SH-SY5Y (cell line): ENCODE results near the gene SLC23A2.

ENCODE experiments used
- GATA2 ChIP-seq: IDR thresholded peaks from 2 replicates; pipeline ENCODE4 v1.6.1; 2011; ENCODE audit warnings: mild to moderate bottlenecking, low read depth, low read length
- GATA3 ChIP-seq: IDR thresholded peaks from 2 replicates; pipeline ENCODE4 v1.6.1; 2011; ENCODE audit warnings: low read depth, mild to moderate bottlenecking, low read length, moderate library complexity

SLC23A2 gene

GRCh38 chr20:4812216-4812615 lies 189.1 kb downstream of the SLC23A2 start:
- no peak for TF ChIP-seq GATA3
- no peak for TF ChIP-seq GATA2

- TF ChIP-seq GATA2 (no peak), GATA3 (no peak)
Measured at GRCh38 chr20:4811661-4812181, 189.6 kb downstream of the SLC23A2 start.

DNA sequence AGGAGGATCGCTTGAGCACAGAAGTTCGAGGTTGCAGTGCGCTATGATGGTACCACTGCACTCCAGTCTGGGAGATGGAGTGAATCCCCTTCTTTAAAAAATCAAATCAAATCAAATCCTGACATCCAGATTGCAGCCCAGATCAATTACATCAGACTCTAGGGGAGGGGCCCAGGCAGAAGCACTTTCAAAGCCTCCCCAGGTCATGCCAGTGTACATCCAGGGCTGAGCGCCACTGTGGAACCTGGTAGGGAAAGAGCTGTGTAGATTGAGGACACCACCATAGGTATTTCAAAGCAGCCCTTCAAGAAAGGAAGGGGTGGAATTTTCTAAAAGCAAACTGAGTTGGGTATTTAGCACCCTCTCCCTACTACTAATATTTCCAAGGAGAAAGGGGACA lies 190.1 kb downstream of the SLC23A2 start:
- TF ChIP-seq GATA3 (no peak), GATA2 (no peak)

- TF ChIP-seq GATA2 (no peak), GATA3 (no peak)
Measured at GRCh38 chr20:4810426-4811019, 190.8 kb downstream of the SLC23A2 start.

DNA sequence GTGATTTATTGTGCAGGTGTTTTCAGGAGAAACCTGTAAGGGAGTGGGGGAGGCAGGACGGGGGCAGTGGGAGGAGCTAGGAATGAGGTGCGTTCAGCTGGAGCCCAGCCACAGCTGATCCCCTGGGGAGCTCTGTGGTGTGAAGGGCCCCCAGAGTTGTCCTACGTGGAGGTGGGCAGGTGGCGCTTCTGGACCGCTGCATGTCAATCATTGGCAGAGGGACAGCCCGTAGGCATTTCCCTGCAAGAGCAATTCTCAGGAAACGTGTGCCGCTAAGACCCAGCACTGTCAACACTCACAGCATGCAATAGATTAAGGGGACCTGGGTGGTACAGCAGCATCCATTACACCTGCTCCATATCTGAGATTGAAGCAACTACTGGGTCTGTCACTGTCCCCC lies 191.6 kb downstream of the SLC23A2 start:
- TF ChIP-seq GATA3 (no peak), GATA2 (no peak)

DNA sequence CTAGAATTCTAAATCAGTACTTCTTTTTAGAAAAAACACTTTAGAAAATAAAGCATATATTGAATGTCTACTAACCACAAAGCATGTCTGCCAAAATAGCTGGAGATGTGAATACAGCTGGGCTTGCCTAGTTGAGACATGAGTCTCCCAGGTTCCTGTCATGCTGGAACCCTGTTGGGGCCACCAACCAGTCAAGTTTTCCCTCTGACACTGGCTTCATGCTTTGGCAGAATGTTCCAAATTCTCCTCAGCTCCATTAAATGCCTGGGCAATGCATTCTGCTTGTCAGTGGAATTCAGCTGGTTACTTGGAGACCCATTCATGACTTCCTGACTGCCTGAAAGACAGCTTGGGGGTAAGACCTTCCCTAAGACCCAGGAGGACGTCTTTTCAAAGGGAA lies 192.4 kb downstream of the SLC23A2 start:
- TF ChIP-seq GATA3 (no peak), GATA2 (no peak)

GRCh38 chr20:4805663-4806449 lies 195.5 kb downstream of the SLC23A2 start:
- TF ChIP-seq GATA2, result no peak

GRCh38 chr20:4802527-4802926 lies 198.8 kb downstream of the SLC23A2 start:
- TF ChIP-seq GATA2 (no peak), GATA3 (no peak)
